GM21381 (cell line): ENCODE measurements around the gene SLC11A2.
"Not testable (repeated sequence)": the region's sequence is repeated elsewhere in the genome, so short reads cannot be mapped to it uniquely, and the experiment has no call there.

Experiments
- ATAC-seq: cut with Tn5 transposase; IDR thresholded peaks from one replicate; pipeline ENCODE4 v1.9.1; 2021; ENCODE audit warnings: mild to moderate bottlenecking, moderate library complexity; ENCODE audit not compliant: unreplicated experiment

The SLC11A2 gene

DNA sequence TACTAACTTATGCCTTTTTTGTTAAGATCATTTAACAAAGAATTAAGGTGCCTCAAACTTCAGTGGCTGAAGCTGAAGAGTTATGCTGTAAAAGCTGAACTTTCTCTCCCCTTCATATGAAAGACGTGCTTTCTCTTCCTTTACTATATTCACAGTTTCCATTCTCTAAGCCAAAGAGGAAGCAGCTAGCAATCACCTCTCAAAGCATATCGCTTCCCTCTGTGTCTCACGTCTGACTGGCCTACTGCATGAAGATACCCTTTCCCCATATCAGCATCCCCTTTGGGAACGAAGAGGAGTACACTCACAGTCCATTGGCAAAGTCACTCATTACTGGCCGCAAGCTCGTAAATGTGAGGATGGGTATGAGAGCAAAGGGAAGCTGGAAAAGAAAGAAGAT lies 34.9 kb downstream of the SLC11A2 start:
- ATAC-seq: no peak

DNA sequence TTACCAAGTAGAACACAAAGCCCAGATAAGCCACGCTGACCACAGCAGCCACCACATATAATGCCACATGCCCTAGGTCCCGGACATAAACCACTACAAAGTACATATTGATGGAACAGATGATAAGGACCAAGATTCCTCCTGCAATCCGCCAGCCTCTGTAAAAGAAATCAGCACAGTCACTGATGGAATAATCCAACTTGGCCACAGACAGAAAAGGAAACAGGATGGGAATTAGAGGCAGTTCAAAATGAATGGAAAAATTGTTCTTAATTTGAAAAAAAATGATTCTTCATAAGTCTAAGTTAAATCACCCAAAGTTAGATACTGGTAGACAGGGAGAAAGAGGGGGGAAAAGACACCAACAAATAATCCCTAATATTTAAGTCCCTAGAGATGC lies 35.4 kb downstream of the SLC11A2 start:
- ATAC-seq: no peak

- no peak for ATAC-seq
Observed at GRCh38 chr12:50990147-50990727, 35.9 kb downstream of the SLC11A2 start.

GRCh38 chr12:50988871-50989270 lies 37.3 kb downstream of the SLC11A2 start:
- no peak for ATAC-seq

- no peak for ATAC-seq
Observed at GRCh38 chr12:50988051-50988450, 38.1 kb downstream of the SLC11A2 start.

DNA sequence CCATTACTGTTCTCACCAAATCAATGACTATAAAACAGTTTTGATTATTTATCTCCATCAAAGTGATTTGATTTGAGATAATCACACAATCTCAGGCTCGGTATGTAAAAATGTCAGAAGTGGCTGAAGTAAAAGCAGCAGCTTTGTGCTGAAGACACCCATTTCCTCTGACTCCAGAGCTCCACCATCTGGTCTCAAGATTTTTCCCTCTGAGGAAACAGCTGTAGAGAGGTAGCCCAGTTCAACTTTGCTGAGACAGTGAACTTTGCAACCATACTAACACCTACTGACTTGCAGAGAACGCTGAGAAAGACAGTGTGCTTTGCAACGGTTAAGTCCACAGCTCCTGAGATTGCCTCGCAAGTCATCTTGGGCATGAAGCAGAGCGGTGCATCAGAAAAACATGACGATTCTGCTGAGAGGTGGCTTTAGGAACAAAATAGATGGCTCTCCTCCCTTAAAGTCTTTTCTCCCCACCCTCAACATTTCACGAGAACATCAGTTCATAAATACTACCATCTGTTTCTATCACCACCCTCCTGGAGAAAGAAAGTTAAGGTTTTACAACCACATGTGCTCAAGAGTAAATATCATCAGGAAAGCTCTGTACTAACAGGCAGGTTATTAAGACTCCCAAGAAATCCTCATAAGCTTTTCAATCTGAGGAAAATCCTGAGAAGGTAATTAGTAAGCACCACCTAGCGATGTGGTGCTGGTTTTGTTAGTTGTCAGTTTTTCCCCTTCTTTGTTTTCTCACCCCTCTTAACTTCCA lies 39.0 kb downstream of the SLC11A2 start:
- ATAC-seq: no peak

GRCh38 chr12:50985322-50985721 lies 40.9 kb downstream of the SLC11A2 start:
- no peak for ATAC-seq

- ATAC-seq: no peak
Observed at GRCh38 chr12:50984586-50985298, 41.4 kb downstream of the SLC11A2 start.

DNA sequence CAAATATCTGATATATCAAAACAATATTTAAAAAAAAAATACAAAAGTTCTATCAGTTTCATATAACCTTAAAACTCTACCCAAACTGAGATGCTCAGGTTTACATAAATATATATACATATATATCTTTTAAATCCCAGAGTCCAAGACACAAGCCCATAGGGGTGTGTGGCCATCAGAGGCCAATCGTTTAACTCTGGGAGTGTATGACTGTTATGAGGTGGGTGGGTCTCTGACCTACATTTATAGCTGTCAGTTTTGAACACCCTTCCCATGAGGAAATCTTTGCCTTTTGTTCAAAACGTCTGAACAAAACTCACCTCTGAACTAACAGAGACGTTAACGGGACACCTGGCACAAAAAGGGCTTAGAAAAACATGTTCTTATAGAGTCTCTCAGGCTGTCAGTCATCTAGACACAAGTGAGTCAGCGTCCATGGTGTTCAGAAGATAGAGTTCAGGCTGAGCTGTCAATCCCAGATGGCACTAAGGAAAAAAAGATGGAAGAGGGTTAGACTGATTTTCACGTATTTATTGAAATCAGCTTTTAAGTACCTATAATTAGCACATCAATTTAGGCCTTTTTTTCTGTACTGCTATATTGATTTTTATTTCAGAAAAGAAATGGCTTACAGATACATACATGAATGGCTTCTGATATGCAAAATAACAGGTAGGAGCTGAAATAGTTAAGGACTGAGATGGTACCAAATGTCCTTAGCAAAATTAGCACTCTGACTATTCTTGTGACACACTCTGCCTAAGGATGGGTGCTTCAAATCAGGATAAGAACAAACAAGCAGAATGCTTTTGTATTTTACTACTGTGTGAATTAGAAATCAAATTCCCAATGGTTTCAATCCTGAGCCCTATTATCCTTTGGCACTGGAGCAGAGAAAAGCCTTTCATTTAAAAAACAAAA lies 44.6 kb downstream of the SLC11A2 start:
- ATAC-seq: no peak

DNA sequence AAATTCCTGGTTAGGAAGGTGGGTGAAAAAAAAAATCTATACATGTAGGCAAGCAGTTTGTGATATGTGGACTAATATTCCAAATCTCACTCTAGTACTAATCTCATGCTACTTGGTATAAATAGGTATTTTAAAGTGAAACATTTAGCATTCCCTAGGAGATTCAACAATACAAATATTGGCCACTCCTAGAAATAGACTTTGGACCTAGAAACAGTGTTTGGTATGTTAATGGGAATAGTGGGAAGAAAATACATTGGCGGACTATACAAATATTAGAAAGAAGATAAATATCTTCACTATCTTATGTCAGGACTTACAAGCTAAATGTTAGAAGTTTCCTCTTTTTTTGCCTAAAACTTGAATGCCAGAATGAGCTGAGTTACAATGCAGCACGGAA lies 45.6 kb downstream of the SLC11A2 start:
- ATAC-seq: no peak

DNA sequence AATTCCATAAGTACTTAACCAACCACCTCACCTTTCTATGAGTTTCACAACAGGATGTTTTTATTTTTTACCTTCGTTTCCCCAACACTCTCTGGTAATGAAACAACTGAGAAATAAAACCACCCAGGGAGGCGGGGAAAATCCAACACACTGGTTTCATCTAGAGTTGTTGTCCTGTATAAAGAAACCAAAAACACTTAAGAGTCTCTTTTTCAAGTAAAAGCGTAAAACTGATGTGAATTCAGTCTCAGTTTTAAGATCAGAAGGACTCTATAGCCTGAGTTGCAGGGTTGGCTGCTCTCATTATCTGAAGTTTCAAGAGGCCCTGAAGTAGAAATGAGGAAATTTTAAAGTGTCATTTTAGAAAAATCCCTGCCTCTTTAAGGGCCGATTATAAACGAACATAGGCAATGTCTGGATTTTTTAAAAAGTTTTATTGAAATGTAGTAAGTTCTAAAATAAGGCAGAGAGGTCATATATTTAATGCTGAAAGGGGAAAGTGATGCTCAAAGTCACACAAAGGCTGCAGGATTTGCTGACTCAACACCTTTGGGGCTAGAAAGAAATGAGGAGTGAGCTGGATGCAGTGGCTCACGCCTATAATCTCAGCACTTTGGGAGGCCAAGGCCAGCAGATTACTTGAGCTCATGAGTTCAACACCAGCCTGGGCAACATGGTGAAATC lies 46.7 kb downstream of the SLC11A2 start:
- peak; percentile 55 for ATAC-seq

GRCh38 chr12:50971946-50972345 lies 54.2 kb downstream of the SLC11A2 start:
- no peak for ATAC-seq

GRCh38 chr12:50964432-50964831 lies 61.8 kb downstream of the SLC11A2 start:
- ATAC-seq: no peak

DNA sequence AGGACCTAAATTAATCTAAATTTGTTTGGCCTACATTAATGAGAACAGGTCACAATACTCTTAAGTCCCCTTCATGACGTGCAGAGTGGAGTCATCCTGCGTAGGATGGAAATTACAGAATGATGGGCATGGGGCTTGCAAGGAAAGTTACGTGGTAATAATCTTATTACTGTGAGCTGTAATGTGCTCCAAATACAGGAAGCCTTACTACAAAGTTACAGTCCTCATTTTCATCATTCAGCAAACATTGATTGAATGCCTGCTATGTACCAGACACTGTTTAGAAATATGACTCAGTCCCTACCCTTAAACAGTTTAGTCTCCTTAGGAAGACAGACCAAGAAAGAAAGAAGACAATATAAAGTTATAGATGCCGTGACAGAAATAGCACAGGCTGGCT lies 64.5 kb downstream of the SLC11A2 start:
- ATAC-seq: no peak

- ATAC-seq: no peak
Observed at GRCh38 chr12:50960130-50960529, 66.1 kb downstream of the SLC11A2 start.

GRCh38 chr12:50955697-50956096 lies 70.5 kb downstream of the SLC11A2 start:
- no peak for ATAC-seq

DNA sequence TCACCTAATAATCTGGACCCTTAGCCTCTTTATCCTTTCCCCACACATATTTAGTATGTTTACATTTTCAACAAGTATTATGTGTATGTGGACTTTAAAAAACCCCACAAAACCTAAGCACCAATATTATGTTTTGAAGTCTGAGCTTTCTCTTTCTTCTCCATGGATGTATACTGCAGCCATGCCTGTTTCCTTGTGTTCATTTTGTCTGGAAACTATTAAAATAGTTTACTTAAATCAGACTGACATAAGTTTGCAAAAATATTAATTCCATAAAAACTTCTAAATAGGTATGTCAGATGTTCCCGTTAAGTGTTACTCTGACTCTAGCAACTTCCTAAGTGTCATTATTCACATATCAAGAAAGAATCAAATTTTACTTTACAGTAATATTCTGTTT lies 70.9 kb downstream of the SLC11A2 start:
- ATAC-seq: no peak

DNA sequence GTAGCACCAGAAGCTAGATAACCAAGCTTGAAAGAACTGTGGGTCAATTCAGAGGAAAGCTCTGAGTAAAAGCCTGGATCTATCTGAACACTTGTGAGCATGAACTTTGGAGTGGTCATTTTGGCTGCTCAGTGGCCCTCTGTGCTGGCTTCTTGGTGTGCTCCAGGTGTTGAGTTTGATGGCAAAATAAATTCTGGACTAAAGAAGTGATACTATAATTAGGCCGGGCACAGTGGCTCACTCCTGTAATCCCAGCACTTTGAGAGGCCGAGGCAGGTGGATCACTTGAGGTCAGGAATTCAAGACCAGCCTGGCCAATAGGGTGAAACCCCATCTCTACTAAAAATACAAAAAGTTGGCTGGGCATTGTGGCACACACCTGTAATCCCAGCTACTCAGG lies 71.4 kb downstream of the SLC11A2 start:
- ATAC-seq: not testable (repeated sequence)

DNA sequence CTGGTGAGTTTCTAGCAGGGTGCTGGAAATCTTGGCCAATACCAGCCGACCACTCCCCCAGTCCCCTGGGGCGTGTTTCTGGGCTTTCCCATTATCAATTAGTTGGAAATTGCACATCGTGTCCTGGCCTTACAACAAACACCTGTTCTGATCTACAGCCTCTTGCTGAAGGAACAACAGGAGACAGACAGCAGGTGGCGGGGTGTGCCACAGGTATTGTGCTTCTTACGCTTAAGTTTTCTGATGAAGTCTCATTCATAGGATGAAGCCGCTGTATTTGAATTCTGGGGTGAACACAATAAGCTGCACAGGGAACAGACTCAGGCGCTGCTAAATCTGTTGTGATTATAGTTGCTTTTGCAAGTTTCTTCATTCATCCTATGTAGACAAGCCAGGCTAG lies 73.1 kb downstream of the SLC11A2 start:
- no peak for ATAC-seq

- ATAC-seq: no peak
Observed at GRCh38 chr12:50952510-50952909, 73.7 kb downstream of the SLC11A2 start, which contains the start of gene HIGD1C. HIGD1C (plus strand) TSS chr12:50952544; CDS start chr12:50953999, 1,455 bp downstream.
